WTC11 (cell line): ENCODE results near the gene TMPRSS13.

Experiments
- ARID4B ChIP-seq: sonication (generic); formaldehyde crosslinking; IDR thresholded peaks from 2 replicates; pipeline ENCODE4 v1.8.0; 2023; ENCODE audit warnings: missing genetic modification reagents, mild to moderate bottlenecking, borderline replicate concordance
- ATF2 ChIP-seq: sonication (generic); formaldehyde crosslinking; IDR thresholded peaks from 2 replicates; pipeline ENCODE4 v1.8.1; 2022; ENCODE audit warnings: low read depth, missing genetic modification reagents, borderline replicate concordance
- CTCF ChIP-seq: fragments of 200-600 bp; IDR thresholded peaks from 2 replicates; pipeline ENCODE4 v1.8.0; 2022; ENCODE audit warnings: antibody characterized with exemption
- ELF4 ChIP-seq: sonication (generic); formaldehyde crosslinking; IDR thresholded peaks from 2 replicates; pipeline ENCODE4 v1.8.1; 2022; ENCODE audit warnings: low read depth, mild to moderate bottlenecking, moderate library complexity, missing genetic modification reagents
- SMAD3 ChIP-seq: sonication (generic); formaldehyde crosslinking; IDR thresholded peaks from 2 replicates; pipeline ENCODE4 v1.8.0; 2022; ENCODE audit warnings: missing genetic modification reagents, mild to moderate bottlenecking, borderline replicate concordance
- SP1 ChIP-seq: sonication (generic); formaldehyde crosslinking; conservative IDR thresholded peaks from 2 replicates; pipeline ENCODE4 v1.8.1; 2022; ENCODE audit warnings: missing genetic modification reagents
- ZNF232 ChIP-seq: sonication (generic); formaldehyde crosslinking; IDR thresholded peaks from 2 replicates; pipeline ENCODE4 v1.8.0; 2022; ENCODE audit warnings: mild to moderate bottlenecking, missing genetic modification reagents
- ZNF423 ChIP-seq: fragments of 250-450 bp; sonication (Bioruptor Pico); IDR thresholded peaks from 2 replicates; pipeline ENCODE4 v2.1.2; 2022; ENCODE audit warnings: mild to moderate bottlenecking, moderate library complexity
- TF ChIP-seq, protein P1 (sequence below): fragments of 250-450 bp; sonication (Bioruptor Pico); IDR thresholded peaks from 2 replicates; pipeline ENCODE4 v2.1.2; 2022; ENCODE audit warnings: mild to moderate bottlenecking, moderate library complexity
- TF ChIP-seq, protein P2 (sequence below): sonication (generic); formaldehyde crosslinking; IDR thresholded peaks from 2 replicates; pipeline ENCODE4 v1.8.1; 2023; ENCODE audit warnings: mild to moderate bottlenecking, missing genetic modification reagents, moderate library complexity

DNA sequence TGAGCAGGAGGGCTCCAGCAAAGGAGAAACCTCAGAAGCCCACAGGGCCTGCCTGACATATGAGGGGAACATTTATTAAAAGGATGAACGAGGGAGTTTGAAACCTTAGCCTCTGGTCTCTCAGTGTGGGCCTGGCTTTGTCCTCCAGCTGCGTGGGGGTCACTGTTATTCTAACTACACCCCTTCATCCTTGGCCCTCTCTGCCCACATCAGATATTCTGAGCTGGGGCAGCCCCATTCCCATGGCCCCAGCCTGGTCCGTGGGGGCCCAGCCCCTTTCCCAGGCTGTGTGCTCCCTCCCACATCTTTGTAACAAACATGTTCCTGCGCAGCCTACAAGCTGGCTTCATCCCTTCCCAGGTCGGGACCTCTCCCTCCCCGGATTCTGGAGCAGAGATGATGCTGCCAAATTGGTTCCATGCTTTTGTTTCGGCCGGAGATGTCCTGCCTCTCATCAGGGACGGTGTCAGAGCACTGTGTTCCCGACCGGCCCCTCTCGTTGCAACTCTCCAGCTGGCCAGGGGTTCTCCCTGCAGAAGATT is 56.7 kb downstream of the TMPRSS13 start:
- TF ChIP-seq CTCF (no peak), ATF2 (CRISPR knock-in tag) (no peak), ZNF232 (CRISPR knock-in tag) (no peak), ELF4 (no peak), ARID4B (CRISPR knock-in tag) (no peak), SP1 (CRISPR knock-in tag) (no peak), ZNF423 (CRISPR knock-in tag) (no peak), SMAD3 (no peak)
- TF ChIP-seq, protein P1, sequence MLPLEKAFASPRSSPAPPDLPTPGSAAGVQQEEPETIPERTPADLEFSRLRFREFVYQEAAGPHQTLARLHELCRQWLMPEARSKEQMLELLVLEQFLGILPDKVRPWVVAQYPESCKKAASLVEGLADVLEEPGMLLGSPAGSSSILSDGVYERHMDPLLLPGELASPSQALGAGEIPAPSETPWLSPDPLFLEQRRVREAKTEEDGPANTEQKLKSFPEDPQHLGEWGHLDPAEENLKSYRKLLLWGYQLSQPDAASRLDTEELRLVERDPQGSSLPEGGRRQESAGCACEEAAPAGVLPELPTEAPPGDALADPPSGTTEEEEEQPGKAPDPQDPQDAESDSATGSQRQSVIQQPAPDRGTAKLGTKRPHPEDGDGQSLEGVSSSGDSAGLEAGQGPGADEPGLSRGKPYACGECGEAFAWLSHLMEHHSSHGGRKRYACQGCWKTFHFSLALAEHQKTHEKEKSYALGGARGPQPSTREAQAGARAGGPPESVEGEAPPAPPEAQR (CRISPR knock-in tag), result no peak
- TF ChIP-seq, protein P2, sequence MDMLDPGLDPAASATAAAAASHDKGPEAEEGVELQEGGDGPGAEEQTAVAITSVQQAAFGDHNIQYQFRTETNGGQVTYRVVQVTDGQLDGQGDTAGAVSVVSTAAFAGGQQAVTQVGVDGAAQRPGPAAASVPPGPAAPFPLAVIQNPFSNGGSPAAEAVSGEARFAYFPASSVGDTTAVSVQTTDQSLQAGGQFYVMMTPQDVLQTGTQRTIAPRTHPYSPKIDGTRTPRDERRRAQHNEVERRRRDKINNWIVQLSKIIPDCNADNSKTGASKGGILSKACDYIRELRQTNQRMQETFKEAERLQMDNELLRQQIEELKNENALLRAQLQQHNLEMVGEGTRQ (CRISPR knock-in tag), result no peak
